Measurements from ENCODE around the gene NOS1.

Gene NOS1

GRCh38 chr12:117328556-117329100 lies 32.8 kb downstream of the NOS1 start:
- no peak for TF ChIP-seq POLR2A (IDR thresholded peaks at IDR 0.05; ENCODE audit: low read depth, low read length)
- no peak for DNase-seq (ENCODE audit: insufficient read length, low spot score)
- FAIRE-seq: no peak

GRCh38 chr12:117322428-117322827 lies 39.0 kb downstream of the NOS1 start:
- no peak for FAIRE-seq
- no peak for DNase-seq (ENCODE audit: insufficient read length, low spot score)
- TF ChIP-seq SPI1 (IDR thresholded peaks at IDR 0.05; ENCODE audit: low read depth, low read length) (no peak), POU2F2 (IDR thresholded peaks at IDR 0.05; ENCODE audit: low read depth, low read length) (no peak), TAF1 (IDR thresholded peaks at IDR 0.05; ENCODE audit: low read depth, low read length) (no peak), PAX5 (IDR thresholded peaks at IDR 0.05; ENCODE audit: insufficient read depth, low read length, severe bottlenecking) (no peak), POLR2A (IDR thresholded peaks at IDR 0.05; ENCODE audit: low read depth, low read length) (no peak), POLR2AphosphoS5 (IDR thresholded peaks at IDR 0.05; ENCODE audit: low read depth, low read length) (no peak)

GRCh38 chr12:117321572-117321971 lies 39.9 kb downstream of the NOS1 start:
- FAIRE-seq (no peak), DNase-seq (ENCODE audit: insufficient read length, low spot score) (no peak)
- TF ChIP-seq TAF1 (IDR thresholded peaks at IDR 0.05; ENCODE audit: low read depth, low read length) (no peak), POU2F2 (IDR thresholded peaks at IDR 0.05; ENCODE audit: low read depth, low read length) (no peak), POLR2AphosphoS5 (IDR thresholded peaks at IDR 0.05; ENCODE audit: low read depth, low read length) (no peak), PAX5 (IDR thresholded peaks at IDR 0.05; ENCODE audit: insufficient read depth, low read length, severe bottlenecking) (no peak)

- no peak for TF ChIP-seq TAF1 (IDR thresholded peaks at IDR 0.05; ENCODE audit: low read depth, low read length)
- TF ChIP-seq SPI1 (IDR thresholded peaks at IDR 0.05; ENCODE audit: low read depth, low read length): no peak
- TF ChIP-seq POLR2AphosphoS5 (IDR thresholded peaks at IDR 0.05; ENCODE audit: low read depth, low read length): no peak
- no peak for TF ChIP-seq PAX5 (IDR thresholded peaks at IDR 0.05; ENCODE audit: insufficient read depth, low read length, severe bottlenecking)
- no peak for TF ChIP-seq POLR2A (IDR thresholded peaks at IDR 0.05; ENCODE audit: low read depth, low read length)
- TF ChIP-seq POU2F2 (IDR thresholded peaks at IDR 0.05; ENCODE audit: low read depth, low read length): no peak
These were observed 42.8 kb downstream of the NOS1 start for GRCh38 chr12:117318591-117318990.

GRCh38 chr12:117316336-117316735 lies 45.1 kb downstream of the NOS1 start:
- no peak for TF ChIP-seq SPI1 (IDR thresholded peaks at IDR 0.05; ENCODE audit: low read depth, low read length)
- no peak for TF ChIP-seq POLR2AphosphoS5 (IDR thresholded peaks at IDR 0.05; ENCODE audit: low read depth, low read length)
- no peak for TF ChIP-seq POLR2A (IDR thresholded peaks at IDR 0.05; ENCODE audit: low read depth, low read length)
- TF ChIP-seq TAF1 (IDR thresholded peaks at IDR 0.05; ENCODE audit: low read depth, low read length): no peak
- no peak for TF ChIP-seq POU2F2 (IDR thresholded peaks at IDR 0.05; ENCODE audit: low read depth, low read length)
- TF ChIP-seq PAX5 (IDR thresholded peaks at IDR 0.05; ENCODE audit: insufficient read depth, low read length, severe bottlenecking): no peak
- DNase-seq (ENCODE audit: insufficient read length, low spot score): no peak
- FAIRE-seq: no peak

More at GRCh38 chr12:117318591-117318990, 42.8 kb downstream of the NOS1 start:
- FAIRE-seq (no peak), DNase-seq (ENCODE audit: insufficient read length, low spot score) (no peak)

GRCh38 chr12:117313926-117314325 lies 47.5 kb downstream of the NOS1 start:
- TF ChIP-seq SPI1 (IDR thresholded peaks at IDR 0.05; ENCODE audit: low read depth, low read length) (0 out of 2 replicates have a peak, but pooled peaks have one; percentile 18), PAX5 (IDR thresholded peaks at IDR 0.05; ENCODE audit: insufficient read depth, low read length, severe bottlenecking) (no peak)
- DNase-seq (ENCODE audit: insufficient read length, low spot score) (no peak), FAIRE-seq (no peak)

GRCh38 chr12:117312770-117313169 lies 48.7 kb downstream of the NOS1 start:
- FAIRE-seq: no peak
- no peak for DNase-seq (ENCODE audit: insufficient read length, low spot score)
- no peak for TF ChIP-seq TAF1 (IDR thresholded peaks at IDR 0.05; ENCODE audit: low read depth, low read length)
- no peak for TF ChIP-seq PAX5 (IDR thresholded peaks at IDR 0.05; ENCODE audit: insufficient read depth, low read length, severe bottlenecking)
- TF ChIP-seq POLR2A (IDR thresholded peaks at IDR 0.05; ENCODE audit: low read depth, low read length): no peak
- TF ChIP-seq POLR2AphosphoS5 (IDR thresholded peaks at IDR 0.05; ENCODE audit: low read depth, low read length): no peak
- TF ChIP-seq SPI1 (IDR thresholded peaks at IDR 0.05; ENCODE audit: low read depth, low read length): no peak
- no peak for TF ChIP-seq POU2F2 (IDR thresholded peaks at IDR 0.05; ENCODE audit: low read depth, low read length)

- no peak for DNase-seq (ENCODE audit: insufficient read length, low spot score)
- no peak for TF ChIP-seq POLR2A (IDR thresholded peaks at IDR 0.05; ENCODE audit: low read depth, low read length)
- no peak for TF ChIP-seq SPI1 (IDR thresholded peaks at IDR 0.05; ENCODE audit: low read depth, low read length)
- TF ChIP-seq POLR2AphosphoS5 (IDR thresholded peaks at IDR 0.05; ENCODE audit: low read depth, low read length): no peak
- no peak for FAIRE-seq
These were observed 52.0 kb downstream of the NOS1 start for GRCh38 chr12:117309276-117309925.

GRCh38 chr12:117300174-117300573 lies 61.3 kb downstream of the NOS1 start:
- FAIRE-seq: no peak
- DNase-seq (ENCODE audit: insufficient read length, low spot score): no peak
- no peak for TF ChIP-seq POLR2A (IDR thresholded peaks at IDR 0.05; ENCODE audit: low read depth, low read length)
- no peak for TF ChIP-seq POLR2AphosphoS5 (IDR thresholded peaks at IDR 0.05; ENCODE audit: low read depth, low read length)
- no peak for TF ChIP-seq POU2F2 (IDR thresholded peaks at IDR 0.05; ENCODE audit: low read depth, low read length)
- no peak for TF ChIP-seq TAF1 (IDR thresholded peaks at IDR 0.05; ENCODE audit: low read depth, low read length)
- no peak for TF ChIP-seq SPI1 (IDR thresholded peaks at IDR 0.05; ENCODE audit: low read depth, low read length)
- TF ChIP-seq PAX5 (IDR thresholded peaks at IDR 0.05; ENCODE audit: insufficient read depth, low read length, severe bottlenecking): no peak

- no peak for DNase-seq (ENCODE audit: insufficient read length, low spot score)
- TF ChIP-seq PAX5 (IDR thresholded peaks at IDR 0.05; ENCODE audit: insufficient read depth, low read length, severe bottlenecking) (no peak), POLR2A (IDR thresholded peaks at IDR 0.05; ENCODE audit: low read depth, low read length) (no peak), SPI1 (IDR thresholded peaks at IDR 0.05; ENCODE audit: low read depth, low read length) (no peak), TAF1 (IDR thresholded peaks at IDR 0.05; ENCODE audit: low read depth, low read length) (no peak), POU2F2 (IDR thresholded peaks at IDR 0.05; ENCODE audit: low read depth, low read length) (no peak), POLR2AphosphoS5 (IDR thresholded peaks at IDR 0.05; ENCODE audit: low read depth, low read length) (no peak)
- no peak for FAIRE-seq
These were observed 62.7 kb downstream of the NOS1 start for GRCh38 chr12:117298648-117299225.
